ENCODE results near the gene CAMK2N1. TPM values are rescaled to one million over a fixed set of nuclear protein-coding genes. Genes with fewer than 3 reads are reported as not detected.
A peak's percentile ranks its signal among the peaks of the same experiment; 100 is the strongest.

CAMK2N1 gene
- total and polyA plus RNA-seq, 9 donors = 1.7 to 12.6 (median 8.2) TPM

DNA sequence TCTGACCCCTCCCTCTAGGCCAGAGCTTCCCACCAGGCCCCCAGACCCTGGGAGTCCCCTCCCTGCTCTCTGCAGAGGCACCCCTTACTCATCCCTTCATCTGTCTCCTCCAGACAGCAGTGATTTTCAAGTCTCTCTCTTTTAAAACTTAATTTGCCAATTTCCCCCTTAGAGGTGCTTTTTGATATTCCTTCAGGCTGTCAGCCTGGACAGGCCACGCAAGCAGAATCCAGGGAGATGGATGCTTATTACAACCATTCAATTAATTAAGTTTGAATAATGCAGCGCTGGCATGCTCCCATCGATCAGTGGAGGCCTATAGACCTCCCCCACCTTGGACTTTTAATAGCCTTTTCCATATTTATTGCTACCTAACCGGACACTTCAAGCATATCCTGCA, 6.2 kb downstream of the CAMK2N1 start:
- WGBS (ENCODE audit: insufficient coverage) = no CpG with 5 or more reads among the region's 4 CpGs
- H3K36me3 ChIP-seq (ENCODE audit: control insufficient read depth, insufficient read depth, low read length) = no peaks in the 10 kb centered on the region
- H3K9me3 ChIP-seq (replicated peaks; ENCODE audit: control insufficient read depth, low read depth, low read length) = no peaks in the 10 kb centered on the region
- no peak overlapping the region for H3K27ac ChIP-seq (ENCODE audit: low read length)
- peaks cover 72% of the 10 kb centered on the region for H3K27me3 ChIP-seq (ENCODE audit: control insufficient read depth, insufficient read depth, low read length)
- no peak overlapping the region for H3K4me3 ChIP-seq (ENCODE audit: low read length)
- H3K4me1 ChIP-seq (ENCODE audit: control insufficient read depth, insufficient read depth, low read length) = peaks cover 33% of the 10 kb centered on the region
- no peak for DNase-seq

DNA sequence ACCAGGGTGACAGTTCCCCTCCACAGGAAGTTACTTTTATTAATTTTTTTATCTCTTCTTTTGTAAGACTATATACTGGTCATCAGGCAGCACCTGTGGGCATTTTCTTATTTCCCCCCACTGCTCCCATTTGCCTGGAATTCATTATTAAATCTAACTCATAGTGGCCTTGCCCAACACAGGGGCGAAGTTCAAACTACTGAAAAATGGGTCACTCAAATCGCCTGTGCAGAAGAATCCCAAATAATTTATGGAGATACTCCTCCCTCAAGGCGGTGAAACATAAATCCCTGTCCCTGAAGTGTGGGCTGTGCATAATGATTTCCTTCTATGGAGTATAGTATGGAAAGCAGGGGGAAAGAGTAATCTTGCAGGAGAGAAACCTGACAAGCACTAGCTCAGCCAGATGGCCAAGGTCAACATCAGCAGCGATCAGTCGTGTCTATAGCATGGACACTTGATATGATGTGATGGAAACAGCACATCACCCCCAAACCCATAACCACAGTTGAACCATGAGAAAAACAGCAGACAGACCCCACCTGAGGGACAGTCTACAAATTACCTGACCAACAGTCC, 7.9 kb downstream of the CAMK2N1 start:
- WGBS (ENCODE audit: insufficient coverage) = 60% methylated on average over 1 of the region's 5 CpGs
- H3K4me3 ChIP-seq (ENCODE audit: low read length) = no peak overlapping the region
- H3K27ac ChIP-seq (ENCODE audit: low read length) = no peak overlapping the region
- peaks cover 25% of the 10 kb centered on the region for H3K4me1 ChIP-seq (ENCODE audit: control insufficient read depth, insufficient read depth, low read length)
- no peaks in the 10 kb centered on the region for H3K36me3 ChIP-seq (ENCODE audit: control insufficient read depth, insufficient read depth, low read length)
- no peaks in the 10 kb centered on the region for H3K9me3 ChIP-seq (replicated peaks; ENCODE audit: control insufficient read depth, low read depth, low read length)
- DNase-seq = no peak
- peaks cover 62% of the 10 kb centered on the region for H3K27me3 ChIP-seq (ENCODE audit: control insufficient read depth, insufficient read depth, low read length)

DNA sequence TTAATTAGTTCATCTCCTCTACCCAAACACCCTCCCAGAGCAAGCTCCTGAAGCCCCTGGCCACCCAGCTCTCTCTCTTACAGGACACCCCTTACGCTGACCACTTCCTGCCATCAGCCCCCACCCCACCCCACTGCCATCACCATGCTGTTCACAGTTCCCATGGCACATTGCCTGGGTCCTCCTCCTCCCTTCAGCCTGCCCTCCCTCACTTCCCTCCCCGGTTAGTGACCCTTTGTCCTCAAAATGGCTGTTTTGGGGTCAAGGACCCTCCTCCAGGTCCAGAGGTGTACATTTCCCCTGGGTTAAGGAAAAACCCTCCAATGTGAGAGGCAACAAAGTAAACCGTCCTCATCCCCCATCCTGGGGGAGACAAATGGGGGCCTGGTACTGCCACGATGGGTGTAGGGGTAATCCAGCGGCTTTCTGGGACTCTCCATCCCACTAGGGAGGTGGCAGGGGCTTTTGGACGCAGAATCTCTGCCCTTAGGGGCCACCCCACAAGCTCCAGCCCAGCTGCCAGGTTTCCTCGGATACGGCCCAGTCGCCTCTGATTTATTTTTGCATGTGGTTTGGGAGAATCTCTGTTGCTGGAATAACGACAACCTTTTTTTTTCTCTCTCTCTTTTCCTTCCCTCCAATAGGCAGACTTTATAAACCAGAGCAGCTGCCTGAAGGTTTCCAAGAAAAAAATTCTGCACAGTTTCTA, 8.5 kb downstream of the CAMK2N1 start:
- H3K27me3 ChIP-seq (ENCODE audit: control insufficient read depth, insufficient read depth, low read length) = peaks cover 61% of the 10 kb centered on the region
- H3K27ac ChIP-seq (ENCODE audit: low read length) = no peak overlapping the region
- H3K9me3 ChIP-seq (replicated peaks; ENCODE audit: control insufficient read depth, low read depth, low read length) = no peaks in the 10 kb centered on the region
- H3K4me1 ChIP-seq (ENCODE audit: control insufficient read depth, insufficient read depth, low read length) = peaks cover 27% of the 10 kb centered on the region
- no peaks in the 10 kb centered on the region for H3K36me3 ChIP-seq (ENCODE audit: control insufficient read depth, insufficient read depth, low read length)
- WGBS (ENCODE audit: insufficient coverage) = 35% methylated on average over 4 of the region's 10 CpGs
- peak; percentile 84 for DNase-seq
- no peak overlapping the region for H3K4me3 ChIP-seq (ENCODE audit: low read length)

DNA sequence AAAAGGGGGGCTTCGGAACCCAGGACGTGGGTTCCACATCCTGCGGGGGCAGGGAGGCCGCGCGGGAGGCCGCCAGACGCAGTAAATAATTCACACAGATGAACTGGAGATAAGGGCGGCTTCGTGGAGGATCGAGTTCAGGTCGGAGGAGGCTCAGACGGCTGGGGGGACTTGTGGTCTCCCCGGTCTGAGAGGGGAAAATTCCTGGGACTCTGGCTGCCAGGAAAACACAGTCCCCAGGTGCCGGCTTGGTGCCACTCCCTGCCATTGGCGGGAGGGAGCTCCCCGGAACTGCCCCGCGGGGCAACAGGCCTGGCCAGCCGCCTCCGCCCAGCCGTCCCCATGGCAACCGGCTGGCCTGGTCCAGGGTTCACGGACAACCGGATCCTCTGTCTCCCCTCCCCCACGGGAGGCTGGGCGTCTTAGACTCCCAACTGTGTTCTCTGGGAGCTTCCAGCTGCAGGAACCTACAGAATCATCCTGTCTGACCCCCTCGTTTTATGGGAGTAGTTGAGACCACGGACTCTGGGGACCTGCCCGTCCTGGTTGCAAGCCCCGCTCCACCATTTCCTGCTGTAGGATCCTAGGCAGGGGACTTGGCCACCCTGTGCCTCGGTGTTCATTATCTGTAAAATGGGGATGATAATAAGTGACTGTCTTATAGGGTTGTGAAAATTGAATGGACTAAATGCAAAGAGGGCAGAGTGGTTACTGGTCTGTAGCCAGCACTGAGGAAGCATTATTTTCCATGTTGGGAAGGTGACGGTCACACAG, 9.6 kb downstream of the CAMK2N1 start:
- DNase-seq = peak; percentile 38
- H3K27ac ChIP-seq (ENCODE audit: low read length) = no peak overlapping the region
- H3K4me3 ChIP-seq (ENCODE audit: low read length) = no peak overlapping the region
- H3K4me1 ChIP-seq (ENCODE audit: control insufficient read depth, insufficient read depth, low read length) = peaks cover 27% of the 10 kb centered on the region
- H3K27me3 ChIP-seq (ENCODE audit: control insufficient read depth, insufficient read depth, low read length) = peaks cover 54% of the 10 kb centered on the region
- H3K9me3 ChIP-seq (replicated peaks; ENCODE audit: control insufficient read depth, low read depth, low read length) = no peaks in the 10 kb centered on the region
- no peaks in the 10 kb centered on the region for H3K36me3 ChIP-seq (ENCODE audit: control insufficient read depth, insufficient read depth, low read length)
- WGBS (ENCODE audit: insufficient coverage) = 5% methylated on average over 32 of the region's 33 CpGs

DNA sequence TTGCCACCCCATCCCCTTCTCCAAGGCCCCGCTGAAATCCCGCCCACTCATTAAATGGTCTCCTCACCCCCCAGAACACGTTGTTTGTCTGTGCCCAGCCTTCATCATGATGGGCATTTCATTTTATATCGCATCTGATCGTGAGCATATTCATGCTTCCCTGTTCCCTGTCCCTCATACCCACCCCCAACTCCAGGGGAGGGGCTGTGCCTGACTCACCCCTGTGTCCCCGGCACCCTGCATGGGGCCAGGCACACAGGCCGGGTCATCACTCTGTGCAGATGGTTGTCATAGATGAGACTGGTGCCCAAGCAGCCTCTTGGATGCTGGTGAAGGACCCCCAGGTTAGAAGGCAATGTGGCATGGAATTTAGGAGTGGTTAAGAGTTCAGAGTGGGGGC, 11.0 kb downstream of the CAMK2N1 start:
- Histone ChIP-seq H3K27ac (ENCODE audit: low read length) (no peak overlapping the region), H3K27me3 (ENCODE audit: control insufficient read depth, insufficient read depth, low read length) (peaks cover 41% of the 10 kb centered on the region), H3K4me1 (ENCODE audit: control insufficient read depth, insufficient read depth, low read length) (peaks cover 29% of the 10 kb centered on the region), H3K9me3 (replicated peaks; ENCODE audit: control insufficient read depth, low read depth, low read length) (no peaks in the 10 kb centered on the region), H3K4me3 (ENCODE audit: low read length) (no peak overlapping the region), H3K36me3 (ENCODE audit: control insufficient read depth, insufficient read depth, low read length) (no peaks in the 10 kb centered on the region)
- no peak for DNase-seq
- WGBS (ENCODE audit: insufficient coverage) = 62% methylated on average over 5 of the region's 7 CpGs

DNA sequence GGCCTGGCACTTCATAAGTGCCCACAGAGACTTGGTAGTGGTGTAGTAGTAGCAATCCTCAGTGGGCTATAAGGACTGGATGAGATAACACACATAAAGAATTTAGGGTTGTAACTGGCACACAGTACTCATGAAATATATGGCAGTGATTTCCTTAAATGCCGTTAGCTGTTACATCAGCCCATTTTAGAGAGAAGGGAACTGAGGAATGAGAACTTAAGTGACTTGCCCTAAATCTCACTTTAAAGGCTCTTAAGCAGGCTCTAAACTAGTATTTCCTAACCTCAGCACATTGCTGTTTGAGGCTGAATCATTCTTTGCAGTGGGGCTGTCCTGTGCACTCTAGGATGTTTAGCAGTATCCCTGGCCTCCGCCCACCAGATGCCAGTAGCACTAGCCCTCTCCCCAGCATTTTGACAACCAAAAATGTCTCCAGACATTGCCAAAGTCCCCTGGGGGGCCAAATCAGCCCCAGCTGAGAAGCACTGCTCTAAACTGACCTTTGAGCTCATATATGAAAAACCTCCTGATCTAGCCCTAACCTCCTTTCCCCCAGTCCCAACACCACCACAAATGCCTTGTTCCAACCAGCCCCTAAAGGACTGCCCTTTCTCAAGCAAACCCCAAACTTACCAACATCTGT, 11.6 kb downstream of the CAMK2N1 start:
- no peak overlapping the region for H3K4me3 ChIP-seq (ENCODE audit: low read length)
- H3K4me1 ChIP-seq (ENCODE audit: control insufficient read depth, insufficient read depth, low read length) = peaks cover 29% of the 10 kb centered on the region
- no peaks in the 10 kb centered on the region for H3K36me3 ChIP-seq (ENCODE audit: control insufficient read depth, insufficient read depth, low read length)
- DNase-seq = no peak
- WGBS (ENCODE audit: insufficient coverage) = 57% methylated on average over 1 of the region's 2 CpGs
- no peaks in the 10 kb centered on the region for H3K9me3 ChIP-seq (replicated peaks; ENCODE audit: control insufficient read depth, low read depth, low read length)
- H3K27ac ChIP-seq (ENCODE audit: low read length) = no peak overlapping the region
- peaks cover 36% of the 10 kb centered on the region for H3K27me3 ChIP-seq (ENCODE audit: control insufficient read depth, insufficient read depth, low read length)

DNA sequence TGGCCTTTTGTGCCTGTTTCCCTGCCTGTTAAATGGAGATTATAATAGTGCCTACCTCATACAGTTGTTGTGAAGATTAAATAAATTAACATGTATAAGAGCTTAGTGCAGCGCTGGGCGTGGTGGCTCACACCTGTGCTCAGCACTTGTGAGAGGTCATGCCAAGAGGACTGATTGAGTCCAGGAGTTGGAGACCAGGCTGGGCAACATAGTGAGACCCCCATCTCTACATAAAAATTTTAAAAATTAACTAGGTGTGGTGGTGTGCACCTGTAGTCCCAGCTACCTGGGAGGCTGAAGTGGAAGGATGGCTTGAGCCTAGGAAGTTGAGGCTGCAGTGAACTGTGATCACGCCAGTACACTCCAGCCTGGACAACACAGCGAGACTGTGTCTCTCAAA, 12.1 kb downstream of the CAMK2N1 start:
- Histone ChIP-seq H3K27ac (ENCODE audit: low read length) (no peak overlapping the region), H3K27me3 (ENCODE audit: control insufficient read depth, insufficient read depth, low read length) (peaks cover 36% of the 10 kb centered on the region), H3K4me1 (ENCODE audit: control insufficient read depth, insufficient read depth, low read length) (peaks cover 29% of the 10 kb centered on the region), H3K36me3 (ENCODE audit: control insufficient read depth, insufficient read depth, low read length) (no peaks in the 10 kb centered on the region), H3K4me3 (ENCODE audit: low read length) (no peak overlapping the region), H3K9me3 (replicated peaks; ENCODE audit: control insufficient read depth, low read depth, low read length) (no peaks in the 10 kb centered on the region)
- no CpG with 5 or more reads among the region's 4 CpGs for WGBS (ENCODE audit: insufficient coverage)
- no peak for DNase-seq

DNA sequence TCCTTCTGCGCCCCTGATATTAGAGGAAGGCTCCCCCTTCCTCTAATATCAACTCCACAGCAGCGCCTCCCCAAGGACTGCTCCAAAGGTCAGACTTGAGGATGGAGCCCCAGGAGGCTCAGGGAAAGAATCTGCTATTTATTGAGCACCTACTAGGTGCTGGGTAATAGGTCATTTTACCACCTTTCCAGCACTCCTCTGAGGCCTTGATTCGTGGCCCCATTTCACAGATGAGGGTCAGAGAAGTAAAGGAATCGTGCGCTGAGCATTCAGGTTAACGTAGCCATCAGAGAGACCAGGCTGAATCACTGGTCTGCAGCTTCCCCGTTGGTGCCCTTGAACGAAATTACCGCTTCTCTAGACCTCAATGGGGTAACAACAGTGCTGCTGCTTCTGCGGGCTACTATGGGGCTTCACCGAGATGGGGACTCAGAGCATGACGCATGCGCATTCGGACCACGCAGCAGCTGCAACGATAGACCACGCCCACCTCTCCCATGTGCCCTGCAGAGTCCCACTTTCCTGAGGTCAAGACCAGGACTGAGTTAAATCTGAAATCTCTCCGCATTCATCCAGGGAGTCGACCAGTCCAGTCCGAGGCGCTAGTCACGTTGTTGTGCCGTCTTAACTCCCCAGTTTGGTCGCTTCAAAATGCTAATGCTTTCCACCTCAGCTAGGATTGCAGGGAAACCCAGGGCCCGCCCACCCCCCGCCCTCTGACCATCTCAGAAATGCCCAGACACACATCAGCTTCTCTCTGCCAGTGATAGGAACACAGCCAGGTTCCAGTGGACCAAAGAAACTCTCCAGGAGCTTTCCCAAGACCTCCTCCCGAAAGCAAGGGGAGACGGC, 12.9 kb downstream of the CAMK2N1 start:
- Histone ChIP-seq H3K4me3 (ENCODE audit: low read length) (no peak overlapping the region), H3K27ac (ENCODE audit: low read length) (no peak overlapping the region), H3K4me1 (ENCODE audit: control insufficient read depth, insufficient read depth, low read length) (peaks cover 25% of the 10 kb centered on the region), H3K27me3 (ENCODE audit: control insufficient read depth, insufficient read depth, low read length) (peaks cover 36% of the 10 kb centered on the region), H3K9me3 (replicated peaks; ENCODE audit: control insufficient read depth, low read depth, low read length) (no peaks in the 10 kb centered on the region), H3K36me3 (ENCODE audit: control insufficient read depth, insufficient read depth, low read length) (no peaks in the 10 kb centered on the region)
- peak; percentile 63 for DNase-seq
- WGBS (ENCODE audit: insufficient coverage) = 20% methylated on average over 22 of the region's 28 CpGs

DNA sequence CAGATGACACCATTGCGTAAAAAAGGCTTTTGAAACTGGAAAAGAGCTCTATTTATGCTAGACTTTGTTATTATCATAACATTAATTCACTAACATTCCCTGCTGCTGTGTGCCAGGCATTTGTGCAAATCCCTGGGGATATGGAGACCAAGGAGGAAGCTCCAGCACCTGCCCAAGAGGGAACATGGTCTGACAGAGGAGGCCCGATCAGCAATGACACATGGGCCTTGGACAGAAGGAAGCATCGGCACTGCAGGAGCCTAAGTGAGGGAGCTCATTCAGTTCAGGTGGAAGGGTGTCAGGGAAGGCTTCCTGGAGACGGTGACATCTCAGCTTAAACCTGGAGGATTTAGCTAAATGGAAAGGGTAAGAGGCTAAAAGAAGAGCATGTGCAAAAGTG, 13.9 kb downstream of the CAMK2N1 start:
- H3K4me1 ChIP-seq (ENCODE audit: control insufficient read depth, insufficient read depth, low read length) = peaks cover 18% of the 10 kb centered on the region
- WGBS (ENCODE audit: insufficient coverage) = 84% methylated on average over 3 of the region's 4 CpGs
- peaks cover 35% of the 10 kb centered on the region for H3K27me3 ChIP-seq (ENCODE audit: control insufficient read depth, insufficient read depth, low read length)
- no peak overlapping the region for H3K27ac ChIP-seq (ENCODE audit: low read length)
- H3K36me3 ChIP-seq (ENCODE audit: control insufficient read depth, insufficient read depth, low read length) = no peaks in the 10 kb centered on the region
- no peak overlapping the region for H3K4me3 ChIP-seq (ENCODE audit: low read length)
- H3K9me3 ChIP-seq (replicated peaks; ENCODE audit: control insufficient read depth, low read depth, low read length) = no peaks in the 10 kb centered on the region
- no peak for DNase-seq

All from muscle of leg (tissue), 11 donors.